Activated gamma-delta T cell (primary cell): ENCODE data around the gene RNF123.

Experiments
- DNase-seq: peaks from one replicate; lab custom pipeline; 2025; lab: John Stamatoyannopoulos, UW
- total RNA-seq, 2 donors: gene quantifications; one replicate each; lab custom pipeline; 2026; lab: John Stamatoyannopoulos, UW

The RNF123 gene
- 61.4 to 68.0 reads per million in 2 donors for total RNA-seq

DNA sequence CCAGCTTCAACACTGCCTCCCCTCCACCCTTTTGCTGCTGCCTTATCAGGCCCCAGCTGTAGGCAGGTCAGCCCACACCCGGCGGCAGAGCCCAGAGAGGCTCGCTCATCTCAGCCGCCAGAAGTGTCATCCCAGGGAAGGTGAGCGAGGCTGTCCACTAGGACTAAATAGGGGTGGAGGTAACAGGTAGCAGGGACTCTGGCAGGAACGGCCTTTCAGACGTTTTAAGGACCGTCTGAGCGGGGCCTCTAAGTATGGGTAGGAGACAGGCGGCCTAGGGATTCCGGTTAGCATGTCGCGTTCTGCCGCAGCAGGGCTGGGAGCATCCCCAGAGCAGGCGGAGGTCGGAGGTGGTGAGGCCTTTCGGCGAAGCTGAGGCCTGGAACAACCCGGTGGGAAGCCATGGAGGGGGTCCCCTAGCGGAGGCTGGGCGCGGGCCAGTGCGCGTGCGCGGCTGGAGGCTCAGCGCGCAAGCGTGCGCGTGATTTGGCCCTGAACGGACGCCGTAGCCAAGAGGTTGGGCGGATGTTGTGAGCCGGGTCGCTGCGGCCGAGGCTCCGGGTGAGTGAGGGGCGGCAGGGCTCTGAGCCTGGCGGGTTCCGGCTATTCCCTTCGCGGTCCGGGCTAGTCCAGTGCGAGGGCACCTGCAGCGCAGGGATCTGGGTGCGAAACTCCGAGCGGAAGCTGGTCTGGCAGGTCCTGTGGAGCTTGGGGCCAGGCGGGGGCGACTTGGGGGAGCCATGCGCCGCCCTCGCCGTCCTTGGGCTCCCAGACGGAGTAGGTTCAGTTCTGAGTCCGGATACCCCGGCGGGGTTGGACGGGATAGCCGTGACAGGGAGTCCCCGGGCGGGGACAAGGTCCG lies at the start of gene RNF123, which contains the start of gene MST1:
Gene RNF123 (plus strand): TSS at position 512 of the 862 bp plus-strand sequence. CDS start 1,609 bp downstream, outside the sequence.
Gene MST1 (minus strand): TSS at position 429 of the 862 bp plus-strand sequence. CDS start 783 bp downstream, outside the sequence.
- no peak for DNase-seq

DNA sequence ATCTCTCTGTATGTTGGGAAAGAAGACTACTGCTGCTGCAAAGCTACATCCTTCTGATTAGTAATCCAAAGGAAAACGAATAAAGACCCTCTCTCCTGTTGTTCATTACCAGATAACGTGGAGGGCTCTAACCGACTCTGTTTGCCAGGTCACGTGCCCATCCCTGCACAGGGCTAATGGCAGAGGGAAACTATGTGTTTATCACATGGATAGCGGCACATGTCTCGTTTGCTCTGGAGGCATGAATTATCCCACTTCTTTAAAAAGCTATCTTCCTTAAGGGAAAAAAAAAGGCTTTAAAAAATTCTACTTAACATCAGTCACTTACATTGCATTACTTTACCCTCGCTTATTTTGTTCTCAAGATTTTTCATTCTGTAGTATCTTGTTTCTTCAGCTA lies 48.1 kb upstream of the RNF123 start:
- no peak for DNase-seq

DNA sequence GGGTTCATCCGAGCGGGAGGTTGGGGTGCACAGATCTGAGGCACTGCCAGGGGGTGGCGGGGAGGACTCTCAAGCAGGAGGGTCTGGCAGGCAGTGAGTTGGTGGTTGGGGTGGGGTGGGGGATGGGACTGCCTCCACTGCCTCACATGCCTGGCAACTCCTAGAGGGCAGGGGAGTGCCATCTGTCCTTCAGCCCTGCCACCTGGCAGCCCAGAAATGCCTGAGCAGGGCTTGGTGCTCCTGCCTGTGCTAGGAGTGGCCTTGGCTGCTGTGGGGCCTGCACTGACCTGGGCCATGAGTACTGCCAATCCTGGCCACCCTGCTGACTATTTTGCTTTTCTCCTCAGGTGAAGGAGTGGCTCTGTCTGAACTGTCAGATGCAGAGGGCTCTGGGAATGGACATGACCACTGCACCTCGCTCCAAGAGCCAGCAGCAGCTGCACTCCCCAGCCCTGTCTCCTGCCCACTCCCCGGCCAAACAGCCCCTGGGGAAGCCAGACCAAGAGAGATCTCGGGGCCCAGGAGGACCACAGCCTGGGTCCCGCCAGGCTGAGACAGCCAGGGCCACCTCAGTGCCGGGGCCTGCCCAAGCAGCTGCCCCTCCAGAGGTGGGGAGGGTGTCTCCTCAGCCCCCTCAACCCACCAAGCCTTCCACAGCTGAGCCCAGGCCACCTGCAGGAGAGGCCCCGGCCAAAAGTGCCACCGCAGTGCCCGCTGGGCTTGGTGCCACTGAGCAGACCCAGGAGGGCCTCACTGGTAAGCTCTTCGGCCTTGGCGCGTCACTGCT lies 47.2 kb upstream of the RNF123 start:
- no peak for DNase-seq

DNA sequence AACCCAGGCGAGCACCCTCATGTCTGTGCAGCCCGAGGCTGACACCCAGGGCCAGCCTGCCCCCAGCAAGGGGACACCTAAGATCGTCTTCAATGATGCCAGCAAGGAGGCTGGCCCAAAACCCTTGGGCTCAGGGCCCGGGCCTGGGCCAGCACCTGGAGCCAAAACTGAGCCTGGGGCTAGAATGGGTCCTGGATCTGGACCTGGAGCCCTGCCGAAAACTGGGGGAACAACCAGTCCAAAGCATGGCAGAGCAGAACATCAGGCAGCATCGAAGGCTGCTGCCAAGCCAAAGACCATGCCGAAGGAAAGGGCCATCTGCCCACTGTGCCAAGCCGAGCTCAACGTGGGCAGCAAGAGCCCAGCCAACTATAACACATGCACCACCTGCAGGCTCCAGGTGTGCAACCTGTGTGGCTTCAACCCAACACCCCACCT lies 46.6 kb upstream of the RNF123 start:
- no peak for DNase-seq

DNA sequence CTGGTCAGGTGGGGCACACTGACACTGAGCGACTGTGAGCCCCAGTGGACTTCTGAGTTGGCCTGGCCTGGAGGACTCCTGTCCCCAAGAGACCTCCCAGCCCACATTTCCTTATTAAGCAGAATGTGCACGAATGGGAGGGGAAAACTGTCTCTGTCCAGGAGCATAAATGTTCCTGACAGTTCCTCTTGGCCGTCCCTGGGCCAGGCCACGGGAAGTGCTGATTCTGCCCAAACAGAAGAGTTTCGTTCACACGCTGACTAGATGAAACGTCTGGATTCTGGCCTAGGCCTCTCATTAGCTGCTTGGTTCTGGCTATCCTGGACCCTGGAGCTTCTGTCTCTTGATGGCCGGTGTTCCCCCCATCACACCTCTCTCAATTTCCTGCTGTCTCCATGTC lies 44.7 kb upstream of the RNF123 start:
- DNase-seq, result no peak

DNA sequence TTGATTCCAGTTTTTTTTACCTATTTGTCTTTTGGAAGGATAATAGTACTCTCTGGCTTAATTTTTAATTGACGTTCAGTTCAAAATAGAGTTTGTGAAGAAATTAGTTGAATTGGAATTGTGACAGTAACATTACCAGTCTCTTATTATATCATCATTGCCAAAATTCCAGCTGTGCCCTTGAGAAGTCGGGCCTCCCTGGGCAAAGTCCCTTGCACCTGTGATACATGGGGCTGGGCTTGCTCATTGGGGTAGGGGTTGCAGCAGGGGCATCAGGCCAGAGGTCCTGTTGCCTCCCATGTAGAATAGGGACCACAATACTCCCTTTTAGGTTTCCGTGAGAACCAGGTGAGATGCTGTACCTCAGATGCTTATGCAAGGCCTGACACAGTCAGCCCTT lies 43.1 kb upstream of the RNF123 start:
- DNase-seq, result no peak

DNA sequence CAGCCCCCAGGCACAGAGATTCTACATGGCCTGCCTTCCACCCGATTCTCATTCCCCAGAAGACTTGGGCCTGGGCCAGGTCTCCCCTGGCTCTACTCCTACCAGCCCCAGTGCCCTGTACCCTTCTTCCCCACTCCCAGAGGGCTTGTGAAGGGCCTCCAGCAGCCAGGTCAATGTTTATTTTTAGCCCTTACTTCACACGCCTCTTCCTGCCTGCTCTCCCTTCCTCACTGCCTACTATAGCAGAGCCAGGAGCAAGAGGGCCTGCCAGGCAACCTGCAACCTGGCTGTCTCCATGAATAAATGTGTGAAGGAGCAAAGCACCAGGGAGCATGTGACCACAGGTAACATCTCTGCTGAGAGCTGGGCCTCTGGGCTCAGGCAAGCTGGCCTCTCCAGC lies 41.6 kb upstream of the RNF123 start:
- DNase-seq, result no peak

DNA sequence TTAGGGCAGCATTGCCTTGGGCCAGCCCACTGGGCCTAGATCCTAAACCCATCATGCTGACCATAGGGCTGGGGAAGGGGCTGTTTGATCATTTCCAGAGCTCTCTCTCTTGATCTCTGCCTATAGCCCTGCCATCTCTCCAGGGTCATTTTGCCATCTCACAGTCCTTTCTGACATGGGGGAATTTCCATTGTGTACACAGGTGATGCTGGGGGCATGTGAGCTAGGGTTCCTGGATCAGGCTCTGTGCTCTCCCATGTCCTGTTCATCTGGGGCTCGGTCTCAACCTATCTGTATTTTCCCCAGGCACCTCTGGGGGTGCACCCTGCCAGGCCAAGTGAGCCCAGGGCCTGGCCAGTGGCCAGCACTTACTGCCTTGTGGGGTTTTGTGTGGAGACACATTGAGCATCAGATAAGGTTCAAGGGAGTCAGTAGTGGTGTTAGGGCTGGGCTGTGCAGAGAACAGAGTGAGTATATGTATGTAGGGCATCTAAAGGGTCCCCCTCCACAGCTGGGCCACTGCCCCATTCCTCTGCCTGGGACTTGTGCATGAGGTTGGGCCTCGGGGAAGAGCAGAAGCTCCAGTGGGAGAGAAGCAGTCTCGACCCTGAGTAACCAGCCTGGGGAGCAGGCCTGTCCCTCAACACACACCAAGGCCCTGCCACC lies 40.9 kb upstream of the RNF123 start:
- DNase-seq, result no peak

DNA sequence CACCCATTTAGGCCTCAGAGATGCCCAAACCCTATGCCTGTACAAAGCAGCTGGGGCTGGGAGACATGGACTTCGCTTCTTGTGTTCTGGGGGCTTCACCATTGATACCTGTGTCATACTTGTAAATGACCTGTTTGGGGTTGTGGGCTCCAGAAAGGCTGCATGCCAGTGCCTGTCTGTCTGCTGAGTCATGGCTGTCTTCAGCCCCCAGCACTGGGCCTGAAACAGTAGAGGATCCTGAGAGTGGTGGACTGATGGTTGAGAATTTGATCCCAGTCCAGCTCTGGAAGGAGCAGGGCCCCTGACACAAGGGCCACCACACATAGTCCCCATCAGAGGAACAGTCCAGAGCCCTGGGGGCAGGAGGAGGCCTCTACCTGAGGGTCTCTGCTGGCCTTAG lies 39.8 kb upstream of the RNF123 start:
- DNase-seq, result no peak

DNA sequence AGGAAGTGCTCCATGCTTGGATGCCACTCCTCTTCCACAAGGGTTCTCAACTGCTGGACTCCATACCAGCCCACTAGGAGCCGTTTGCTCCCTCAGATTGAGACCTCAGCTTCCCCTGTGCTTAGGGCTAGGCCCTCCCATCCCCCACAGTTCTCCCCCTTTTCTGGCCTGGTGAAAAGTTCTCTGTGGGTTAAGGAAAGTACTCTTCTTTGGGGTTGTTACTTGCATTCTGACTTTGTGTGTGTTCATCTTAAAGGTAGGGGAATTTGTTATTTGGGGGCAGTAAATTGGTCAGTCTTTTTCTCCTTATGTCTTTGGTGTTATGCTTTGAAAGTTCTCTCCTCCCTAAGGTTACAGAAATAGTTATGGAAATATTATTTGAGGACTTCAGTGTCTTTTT lies 39.2 kb upstream of the RNF123 start:
- no peak for DNase-seq

DNA sequence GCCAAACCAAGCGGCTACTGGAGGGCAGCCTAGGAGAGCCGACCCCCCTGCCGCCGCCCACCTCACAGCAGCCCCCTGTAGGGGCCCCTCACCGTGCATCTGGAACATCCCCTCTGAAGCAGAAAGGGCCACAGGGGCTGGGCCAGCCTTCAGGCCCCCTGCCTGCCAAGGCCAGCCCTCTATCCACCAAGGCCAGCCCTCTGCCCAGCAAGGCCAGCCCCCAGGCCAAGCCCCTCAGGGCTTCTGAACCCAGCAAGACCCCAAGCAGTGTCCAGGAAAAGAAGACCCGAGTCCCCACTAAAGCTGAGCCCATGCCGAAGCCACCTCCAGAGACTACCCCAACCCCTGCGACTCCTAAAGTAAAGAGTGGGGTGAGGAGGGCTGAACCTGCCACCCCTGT lies 38.7 kb upstream of the RNF123 start:
- DNase-seq, result no peak

DNA sequence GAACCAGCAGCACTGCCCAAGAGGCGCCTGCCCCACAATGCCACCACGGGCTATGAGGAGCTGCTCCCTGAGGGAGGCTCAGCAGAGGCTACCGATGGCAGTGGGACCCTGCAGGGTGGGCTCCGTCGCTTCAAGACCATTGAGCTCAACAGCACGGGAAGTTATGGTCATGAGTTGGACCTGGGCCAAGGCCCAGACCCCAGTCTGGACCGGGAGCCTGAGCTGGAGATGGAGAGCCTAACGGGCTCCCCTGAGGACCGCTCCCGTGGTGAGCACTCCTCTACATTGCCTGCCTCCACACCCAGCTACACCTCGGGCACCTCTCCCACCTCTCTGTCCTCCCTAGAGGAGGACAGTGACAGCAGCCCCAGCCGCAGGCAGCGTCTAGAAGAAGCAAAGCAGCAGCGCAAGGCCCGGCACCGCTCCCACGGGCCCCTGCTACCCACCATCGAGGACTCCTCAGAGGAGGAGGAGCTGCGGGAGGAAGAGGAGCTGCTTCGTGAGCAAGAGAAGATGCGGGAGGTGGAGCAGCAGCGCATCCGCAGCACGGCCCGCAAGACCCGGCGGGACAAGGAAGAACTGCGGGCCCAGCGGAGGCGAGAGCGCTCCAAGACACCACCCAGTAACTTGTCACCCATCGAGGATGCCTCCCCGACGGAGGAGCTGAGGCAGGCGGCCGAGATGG lies 37.0 kb upstream of the RNF123 start:
- DNase-seq, result no peak

DNA sequence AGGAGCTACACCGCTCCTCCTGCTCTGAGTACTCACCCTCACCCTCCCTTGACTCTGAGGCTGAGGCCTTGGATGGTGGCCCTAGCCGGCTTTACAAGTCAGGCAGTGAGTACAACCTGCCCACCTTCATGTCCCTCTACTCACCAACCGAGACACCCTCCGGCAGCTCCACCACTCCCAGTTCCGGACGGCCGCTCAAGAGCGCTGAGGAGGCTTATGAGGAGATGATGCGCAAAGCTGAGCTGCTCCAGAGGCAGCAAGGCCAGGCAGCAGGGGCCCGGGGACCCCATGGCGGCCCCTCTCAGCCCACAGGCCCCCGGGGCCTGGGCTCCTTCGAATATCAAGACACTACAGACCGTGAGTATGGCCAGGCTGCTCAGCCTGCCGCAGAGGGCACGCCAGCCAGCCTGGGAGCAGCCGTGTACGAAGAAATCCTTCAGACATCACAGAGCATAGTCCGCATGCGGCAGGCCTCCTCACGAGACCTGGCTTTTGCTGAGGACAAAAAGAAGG lies 36.4 kb upstream of the RNF123 start:
- DNase-seq, result no peak

DNA sequence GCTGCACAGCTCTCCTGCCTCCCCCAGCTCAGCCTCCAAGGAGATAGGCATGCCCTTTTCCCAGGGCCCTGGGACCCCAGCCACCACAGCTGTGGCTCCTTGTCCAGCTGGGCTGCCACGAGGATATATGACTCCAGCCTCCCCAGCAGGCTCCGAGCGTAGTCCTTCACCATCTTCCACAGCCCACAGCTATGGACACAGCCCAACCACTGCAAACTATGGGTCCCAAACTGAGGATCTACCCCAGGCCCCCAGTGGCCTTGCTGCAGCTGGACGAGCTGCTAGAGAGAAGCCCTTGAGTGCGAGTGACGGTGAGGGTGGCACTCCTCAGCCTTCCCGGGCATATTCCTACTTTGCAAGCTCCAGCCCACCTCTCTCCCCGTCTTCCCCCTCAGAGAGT lies 35.7 kb upstream of the RNF123 start:
- DNase-seq, result no peak

DNA sequence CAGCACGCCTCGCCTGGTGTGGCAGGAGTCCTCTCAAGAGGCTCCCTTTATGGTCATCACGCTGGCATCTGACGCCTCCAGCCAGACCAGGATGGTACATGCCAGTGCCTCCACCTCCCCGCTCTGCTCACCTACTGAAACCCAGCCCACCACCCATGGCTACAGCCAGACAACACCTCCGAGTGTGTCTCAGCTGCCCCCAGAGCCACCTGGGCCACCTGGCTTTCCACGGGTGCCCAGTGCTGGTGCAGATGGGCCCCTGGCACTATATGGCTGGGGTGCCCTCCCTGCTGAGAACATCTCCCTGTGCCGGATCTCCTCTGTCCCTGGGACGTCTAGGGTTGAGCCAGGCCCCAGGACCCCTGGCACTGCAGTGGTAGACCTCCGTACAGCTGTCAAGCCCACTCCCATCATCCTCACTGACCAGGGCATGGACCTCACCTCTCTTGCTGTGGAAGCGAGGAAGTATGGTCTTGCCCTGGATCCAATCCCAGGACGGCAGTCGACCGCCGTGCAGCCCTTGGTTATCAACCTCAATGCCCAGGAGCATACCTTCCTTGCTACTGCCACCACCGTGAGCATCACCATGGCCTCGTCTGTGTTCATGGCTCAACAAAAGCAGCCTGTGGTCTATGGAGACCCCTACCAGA lies 35.1 kb upstream of the RNF123 start:
- no peak for DNase-seq

DNA sequence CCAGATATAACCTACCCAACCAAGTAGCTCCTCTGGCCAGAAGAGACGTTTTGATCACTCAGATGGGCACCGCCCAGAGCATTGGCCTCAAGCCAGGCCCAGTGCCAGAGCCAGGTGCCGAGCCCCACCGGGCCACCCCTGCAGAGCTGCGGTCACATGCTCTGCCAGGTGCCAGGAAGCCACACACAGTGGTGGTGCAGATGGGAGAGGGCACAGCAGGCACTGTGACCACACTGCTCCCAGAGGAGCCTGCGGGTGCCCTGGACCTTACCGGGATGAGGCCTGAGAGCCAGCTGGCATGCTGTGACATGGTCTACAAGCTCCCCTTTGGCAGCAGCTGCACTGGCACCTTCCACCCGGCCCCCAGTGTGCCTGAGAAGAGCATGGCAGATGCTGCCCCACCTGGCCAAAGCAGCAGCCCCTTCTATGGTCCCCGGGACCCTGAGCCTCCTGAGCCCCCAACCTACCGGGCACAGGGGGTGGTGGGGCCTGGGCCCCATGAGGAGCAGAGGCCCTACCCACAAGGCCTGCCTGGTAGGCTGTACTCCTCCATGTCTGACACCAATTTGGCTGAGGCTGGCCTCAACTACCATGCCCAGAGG lies 34.3 kb upstream of the RNF123 start:
- DNase-seq, result no peak

DNA sequence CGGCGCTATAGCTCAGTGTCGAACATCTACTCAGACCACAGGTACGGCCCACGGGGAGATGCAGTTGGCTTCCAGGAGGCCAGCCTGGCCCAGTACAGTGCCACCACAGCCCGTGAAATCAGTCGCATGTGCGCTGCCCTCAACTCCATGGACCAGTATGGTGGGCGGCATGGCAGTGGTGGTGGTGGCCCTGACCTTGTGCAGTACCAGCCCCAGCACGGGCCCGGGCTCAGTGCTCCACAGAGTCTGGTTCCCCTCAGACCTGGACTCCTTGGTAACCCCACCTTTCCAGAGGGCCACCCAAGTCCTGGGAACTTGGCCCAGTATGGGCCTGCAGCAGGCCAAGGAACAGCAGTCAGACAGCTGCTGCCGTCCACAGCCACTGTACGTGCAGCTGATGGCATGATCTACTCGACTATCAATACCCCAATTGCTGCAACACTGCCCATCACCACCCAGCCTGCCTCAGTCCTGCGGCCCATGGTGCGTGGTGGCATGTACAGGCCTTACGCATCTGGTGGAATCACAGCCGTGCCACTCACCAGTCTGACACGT lies 33.5 kb upstream of the RNF123 start:
- no peak for DNase-seq

DNA sequence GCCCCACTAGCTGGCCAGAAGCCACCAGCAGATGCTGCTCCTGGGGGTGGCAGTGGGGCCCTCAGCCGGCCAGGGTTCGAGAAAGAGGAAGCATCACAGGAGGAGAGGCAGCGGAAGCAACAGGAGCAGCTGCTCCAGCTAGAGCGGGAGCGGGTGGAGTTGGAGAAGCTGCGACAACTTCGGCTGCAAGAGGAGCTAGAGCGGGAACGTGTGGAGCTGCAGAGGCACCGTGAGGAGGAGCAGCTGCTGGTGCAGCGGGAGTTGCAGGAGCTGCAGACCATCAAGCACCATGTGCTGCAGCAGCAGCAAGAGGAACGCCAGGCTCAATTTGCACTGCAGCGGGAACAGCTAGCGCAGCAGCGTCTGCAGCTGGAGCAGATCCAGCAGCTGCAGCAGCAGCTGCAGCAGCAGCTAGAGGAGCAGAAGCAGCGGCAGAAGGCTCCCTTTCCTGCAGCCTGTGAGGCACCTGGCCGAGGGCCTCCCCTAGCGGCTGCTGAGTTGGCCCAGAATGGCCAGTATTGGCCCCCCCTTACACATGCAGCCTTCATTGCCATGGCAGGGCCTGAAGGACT lies 32.7 kb upstream of the RNF123 start:
- no peak for DNase-seq

DNA sequence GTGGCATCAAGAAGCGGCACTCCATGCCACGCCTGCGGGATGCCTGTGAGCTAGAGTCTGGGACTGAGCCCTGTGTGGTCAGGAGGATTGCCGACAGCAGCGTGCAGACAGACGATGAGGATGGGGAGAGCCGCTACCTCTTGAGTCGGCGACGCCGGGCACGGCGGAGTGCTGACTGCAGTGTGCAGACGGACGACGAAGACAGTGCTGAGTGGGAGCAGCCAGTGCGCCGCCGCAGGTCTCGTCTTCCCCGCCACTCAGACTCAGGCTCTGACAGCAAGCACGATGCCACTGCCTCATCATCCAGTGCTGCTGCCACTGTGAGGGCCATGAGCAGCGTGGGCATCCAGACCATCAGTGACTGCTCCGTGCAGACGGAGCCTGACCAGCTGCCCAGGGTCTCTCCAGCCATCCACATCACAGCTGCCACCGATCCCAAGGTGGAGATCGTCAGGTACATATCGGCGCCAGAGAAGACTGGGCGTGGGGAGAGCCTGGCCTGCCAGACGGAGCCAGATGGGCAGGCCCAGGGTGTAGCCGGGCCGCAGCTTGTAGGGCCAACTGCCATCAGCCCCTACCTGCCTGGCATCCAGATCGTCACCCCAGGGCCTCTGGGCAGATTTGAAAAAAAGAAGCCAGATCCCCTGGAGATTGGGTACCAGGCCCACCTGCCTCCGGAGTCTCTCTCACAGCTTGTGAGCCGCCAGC lies 32.0 kb upstream of the RNF123 start:
- DNase-seq, result no peak
